ENCODE measurements around the gene SV2C.

The SV2C gene

GRCh38 chr5:76216748-76217147, 133.6 kb downstream of the SV2C start:
- Histone ChIP-seq H3K4me1 (ENCODE audit: control insufficient read depth in 5 of 5, insufficient read depth in 5 of 5, low read length in 5 of 5) (no peaks in the 10 kb centered on the region), H3K9ac (ENCODE audit: low read length in 5 of 5) (no peak overlapping the region), H3K27me3 (ENCODE audit: control insufficient read depth in 5 of 5, insufficient read depth in 4 of 5, low read length in 5 of 5) (no peaks in the 10 kb centered on the region), H3K9me3 (ENCODE audit: control insufficient read depth in 5 of 5, low read length in 5 of 5) (peaks cover 0 to 3% (median 0%) of the 10 kb centered on the region in 5 donors), H3K27ac (ENCODE audit: low read depth, low read length) (no peak overlapping the region), H3K36me3 (ENCODE audit: control insufficient read depth in 5 of 5, insufficient read depth in 5 of 5, low read length in 5 of 5) (no peaks in the 10 kb centered on the region), H3K4me3 (ENCODE audit: low read depth in 1 of 5, low read length in 5 of 5) (no peak overlapping the region)

- H3K27ac ChIP-seq (ENCODE audit: low read depth, low read length): no peak overlapping the region
- H3K9ac ChIP-seq (ENCODE audit: low read length in 5 of 5): no peak overlapping the region
- H3K4me3 ChIP-seq (ENCODE audit: low read depth in 1 of 5, low read length in 5 of 5): no peak overlapping the region
- no peaks in the 10 kb centered on the region for H3K27me3 ChIP-seq (ENCODE audit: control insufficient read depth in 5 of 5, insufficient read depth in 4 of 5, low read length in 5 of 5)
- H3K36me3 ChIP-seq (ENCODE audit: control insufficient read depth in 5 of 5, insufficient read depth in 5 of 5, low read length in 5 of 5): no peaks in the 10 kb centered on the region
- H3K9me3 ChIP-seq (ENCODE audit: control insufficient read depth in 5 of 5, low read length in 5 of 5): peaks cover 0 to 3% (median 0%) of the 10 kb centered on the region in 5 donors
- no peaks in the 10 kb centered on the region for H3K4me1 ChIP-seq (ENCODE audit: control insufficient read depth in 5 of 5, insufficient read depth in 5 of 5, low read length in 5 of 5)
These were observed 136.5 kb downstream of the SV2C start for GRCh38 chr5:76219636-76220035.

GRCh38 chr5:76221311-76221710, 138.1 kb downstream of the SV2C start:
- Histone ChIP-seq H3K9me3 (ENCODE audit: control insufficient read depth in 5 of 5, low read length in 5 of 5) (peaks cover 0 to 3% (median 0%) of the 10 kb centered on the region in 5 donors), H3K9ac (ENCODE audit: low read length in 5 of 5) (no peak overlapping the region), H3K27ac (ENCODE audit: low read depth, low read length) (no peak overlapping the region), H3K27me3 (ENCODE audit: control insufficient read depth in 5 of 5, insufficient read depth in 4 of 5, low read length in 5 of 5) (no peaks in the 10 kb centered on the region), H3K36me3 (ENCODE audit: control insufficient read depth in 5 of 5, insufficient read depth in 5 of 5, low read length in 5 of 5) (no peaks in the 10 kb centered on the region), H3K4me3 (ENCODE audit: low read depth in 1 of 5, low read length in 5 of 5) (no peak overlapping the region), H3K4me1 (ENCODE audit: control insufficient read depth in 5 of 5, insufficient read depth in 5 of 5, low read length in 5 of 5) (no peaks in the 10 kb centered on the region)

- no peaks in the 10 kb centered on the region for H3K36me3 ChIP-seq (ENCODE audit: control insufficient read depth in 5 of 5, insufficient read depth in 5 of 5, low read length in 5 of 5)
- H3K27me3 ChIP-seq (ENCODE audit: control insufficient read depth in 5 of 5, insufficient read depth in 4 of 5, low read length in 5 of 5): no peaks in the 10 kb centered on the region
- no peak overlapping the region for H3K4me3 ChIP-seq (ENCODE audit: low read depth in 1 of 5, low read length in 5 of 5)
- no peaks in the 10 kb centered on the region for H3K4me1 ChIP-seq (ENCODE audit: control insufficient read depth in 5 of 5, insufficient read depth in 5 of 5, low read length in 5 of 5)
- no peak overlapping the region for H3K27ac ChIP-seq (ENCODE audit: low read depth, low read length)
- no peak overlapping the region for H3K9ac ChIP-seq (ENCODE audit: low read length in 5 of 5)
- H3K9me3 ChIP-seq (ENCODE audit: control insufficient read depth in 5 of 5, low read length in 5 of 5): peaks cover 0 to 3% (median 0%) of the 10 kb centered on the region in 5 donors
These were observed 139.1 kb downstream of the SV2C start for GRCh38 chr5:76222318-76222717.

- no peaks in the 10 kb centered on the region for H3K4me1 ChIP-seq (ENCODE audit: control insufficient read depth in 5 of 5, insufficient read depth in 5 of 5, low read length in 5 of 5)
- H3K9me3 ChIP-seq (ENCODE audit: control insufficient read depth in 5 of 5, low read length in 5 of 5): peaks cover 0 to 2% (median 0%) of the 10 kb centered on the region in 5 donors
- no peaks in the 10 kb centered on the region for H3K27me3 ChIP-seq (ENCODE audit: control insufficient read depth in 5 of 5, insufficient read depth in 4 of 5, low read length in 5 of 5)
- no peaks in the 10 kb centered on the region for H3K36me3 ChIP-seq (ENCODE audit: control insufficient read depth in 5 of 5, insufficient read depth in 5 of 5, low read length in 5 of 5)
- no peak overlapping the region for H3K4me3 ChIP-seq (ENCODE audit: low read depth in 1 of 5, low read length in 5 of 5)
- H3K9ac ChIP-seq (ENCODE audit: low read length in 5 of 5): no peak overlapping the region
- H3K27ac ChIP-seq (ENCODE audit: low read depth, low read length): no peak overlapping the region
These were observed 140.5 kb downstream of the SV2C start for GRCh38 chr5:76223696-76224095.

GRCh38 chr5:76224898-76225297, 141.7 kb downstream of the SV2C start:
- no peaks in the 10 kb centered on the region for H3K27me3 ChIP-seq (ENCODE audit: control insufficient read depth in 5 of 5, insufficient read depth in 4 of 5, low read length in 5 of 5)
- H3K9ac ChIP-seq (ENCODE audit: low read length in 5 of 5): no peak overlapping the region
- no peaks in the 10 kb centered on the region for H3K9me3 ChIP-seq (ENCODE audit: control insufficient read depth in 5 of 5, low read length in 5 of 5)
- H3K36me3 ChIP-seq (ENCODE audit: control insufficient read depth in 5 of 5, insufficient read depth in 5 of 5, low read length in 5 of 5): no peaks in the 10 kb centered on the region
- no peaks in the 10 kb centered on the region for H3K4me1 ChIP-seq (ENCODE audit: control insufficient read depth in 5 of 5, insufficient read depth in 5 of 5, low read length in 5 of 5)
- H3K4me3 ChIP-seq (ENCODE audit: low read depth in 1 of 5, low read length in 5 of 5): no peak overlapping the region
- no peak overlapping the region for H3K27ac ChIP-seq (ENCODE audit: low read depth, low read length)

GRCh38 chr5:76225336-76225735, 142.2 kb downstream of the SV2C start:
- H3K27ac ChIP-seq (ENCODE audit: low read depth, low read length): no peak overlapping the region
- no peaks in the 10 kb centered on the region for H3K4me1 ChIP-seq (ENCODE audit: control insufficient read depth in 5 of 5, insufficient read depth in 5 of 5, low read length in 5 of 5)
- no peaks in the 10 kb centered on the region for H3K27me3 ChIP-seq (ENCODE audit: control insufficient read depth in 5 of 5, insufficient read depth in 4 of 5, low read length in 5 of 5)
- no peak overlapping the region for H3K4me3 ChIP-seq (ENCODE audit: low read depth in 1 of 5, low read length in 5 of 5)
- no peak overlapping the region for H3K9ac ChIP-seq (ENCODE audit: low read length in 5 of 5)
- no peaks in the 10 kb centered on the region for H3K36me3 ChIP-seq (ENCODE audit: control insufficient read depth in 5 of 5, insufficient read depth in 5 of 5, low read length in 5 of 5)
- H3K9me3 ChIP-seq (ENCODE audit: control insufficient read depth in 5 of 5, low read length in 5 of 5): no peaks in the 10 kb centered on the region

GRCh38 chr5:76229900-76230299, 146.7 kb downstream of the SV2C start:
- Histone ChIP-seq H3K4me1 (ENCODE audit: control insufficient read depth in 5 of 5, insufficient read depth in 5 of 5, low read length in 5 of 5) (peaks cover 0 to 5% (median 0%) of the 10 kb centered on the region in 5 donors), H3K36me3 (ENCODE audit: control insufficient read depth in 5 of 5, insufficient read depth in 5 of 5, low read length in 5 of 5) (no peaks in the 10 kb centered on the region), H3K9me3 (ENCODE audit: control insufficient read depth in 5 of 5, low read length in 5 of 5) (no peaks in the 10 kb centered on the region), H3K27me3 (ENCODE audit: control insufficient read depth in 5 of 5, insufficient read depth in 4 of 5, low read length in 5 of 5) (no peaks in the 10 kb centered on the region), H3K9ac (ENCODE audit: low read length in 5 of 5) (no peak overlapping the region), H3K27ac (ENCODE audit: low read depth, low read length) (no peak overlapping the region), H3K4me3 (ENCODE audit: low read depth in 1 of 5, low read length in 5 of 5) (no peak overlapping the region)

- Histone ChIP-seq H3K4me3 (ENCODE audit: low read depth in 1 of 5, low read length in 5 of 5) (no peak overlapping the region), H3K27ac (ENCODE audit: low read depth, low read length) (no peak overlapping the region), H3K9ac (ENCODE audit: low read length in 5 of 5) (no peak overlapping the region), H3K36me3 (ENCODE audit: control insufficient read depth in 5 of 5, insufficient read depth in 5 of 5, low read length in 5 of 5) (no peaks in the 10 kb centered on the region), H3K27me3 (ENCODE audit: control insufficient read depth in 5 of 5, insufficient read depth in 4 of 5, low read length in 5 of 5) (no peaks in the 10 kb centered on the region), H3K9me3 (ENCODE audit: control insufficient read depth in 5 of 5, low read length in 5 of 5) (no peaks in the 10 kb centered on the region), H3K4me1 (ENCODE audit: control insufficient read depth in 5 of 5, insufficient read depth in 5 of 5, low read length in 5 of 5) (peaks cover 0 to 5% (median 0%) of the 10 kb centered on the region in 5 donors)
These were observed 147.6 kb downstream of the SV2C start for GRCh38 chr5:76230711-76231285.

- H3K27me3 ChIP-seq (ENCODE audit: control insufficient read depth in 5 of 5, insufficient read depth in 4 of 5, low read length in 5 of 5): no peaks in the 10 kb centered on the region
These were observed 151.5 kb downstream of the SV2C start for GRCh38 chr5:76234665-76235064.

More at GRCh38 chr5:76234665-76235064, 151.5 kb downstream of the SV2C start:
- H3K9me3 ChIP-seq (ENCODE audit: control insufficient read depth in 5 of 5, low read length in 5 of 5): peaks cover 0 to 5% (median 2%) of the 10 kb centered on the region in 5 donors
- H3K27ac ChIP-seq (ENCODE audit: low read depth, low read length): no peak overlapping the region
- H3K4me3 ChIP-seq (ENCODE audit: low read depth in 1 of 5, low read length in 5 of 5): no peak overlapping the region
- no peaks in the 10 kb centered on the region for H3K36me3 ChIP-seq (ENCODE audit: control insufficient read depth in 5 of 5, insufficient read depth in 5 of 5, low read length in 5 of 5)
- H3K9ac ChIP-seq (ENCODE audit: low read length in 5 of 5): no peak overlapping the region
- peaks cover 0 to 5% (median 0%) of the 10 kb centered on the region in 5 donors for H3K4me1 ChIP-seq (ENCODE audit: control insufficient read depth in 5 of 5, insufficient read depth in 5 of 5, low read length in 5 of 5)
